H1 (cell line): Measurements from ENCODE around the gene BARHL2. TPM values are rescaled to one million over a fixed set of nuclear protein-coding genes. Genes with fewer than 3 reads are reported as not detected.

Source experiments
- polyA plus RNA-seq, 7 experiments: library from polyadenylated mRNA; depleted of rRNA in 3 of 7; stranded (reverse) in 5 of 7; unstranded in 2 of 7; fragments of >200 nt in 5 of 7; fragments of 200-250 nt in 2 of 7; gene quantifications; 1 replicate in 5 of 7; 2 replicates in 1 of 7; 4 replicates in 1 of 7; pipeline versions ENCODE4 v1.2.1 to v1.2.3, GENCODE V29; 2011 to 2013; ENCODE audit warnings: missing spikeins in 2 of 7, mixed read lengths in 2 of 7
- total RNA-seq: library from RNA; stranded (reverse); fragmentation: NEBNext Ultra II Directional; extraction: Animal tissue kit (Norgen Biotek cat#: 25700); gene quantifications from 2 replicates; pipeline ENCODE4 v1.2.1, GENCODE V29; 2021
- TF ChIP-seq, protein P1 (sequence below): fragments of 300-600 bp; sonication (generic); IDR thresholded peaks from 2 replicates; pipeline ENCODE4 v1.7.1; 2012; ENCODE audit warnings: low read length, moderate library complexity, mild to moderate bottlenecking, inconsistent platforms; ENCODE audit not compliant: insufficient replicate concordance

The BARHL2 gene
- total and polyA plus RNA-seq, 2 of the 8 experiments (the other 6 are each of a cell fraction or from before 2014, with no cell fraction given) = 0.15 TPM; not detected in 1

GRCh38 chr1:90708826-90709225, 8.3 kb downstream of the BARHL2 start (continued):
- TF ChIP-seq, protein P1, sequence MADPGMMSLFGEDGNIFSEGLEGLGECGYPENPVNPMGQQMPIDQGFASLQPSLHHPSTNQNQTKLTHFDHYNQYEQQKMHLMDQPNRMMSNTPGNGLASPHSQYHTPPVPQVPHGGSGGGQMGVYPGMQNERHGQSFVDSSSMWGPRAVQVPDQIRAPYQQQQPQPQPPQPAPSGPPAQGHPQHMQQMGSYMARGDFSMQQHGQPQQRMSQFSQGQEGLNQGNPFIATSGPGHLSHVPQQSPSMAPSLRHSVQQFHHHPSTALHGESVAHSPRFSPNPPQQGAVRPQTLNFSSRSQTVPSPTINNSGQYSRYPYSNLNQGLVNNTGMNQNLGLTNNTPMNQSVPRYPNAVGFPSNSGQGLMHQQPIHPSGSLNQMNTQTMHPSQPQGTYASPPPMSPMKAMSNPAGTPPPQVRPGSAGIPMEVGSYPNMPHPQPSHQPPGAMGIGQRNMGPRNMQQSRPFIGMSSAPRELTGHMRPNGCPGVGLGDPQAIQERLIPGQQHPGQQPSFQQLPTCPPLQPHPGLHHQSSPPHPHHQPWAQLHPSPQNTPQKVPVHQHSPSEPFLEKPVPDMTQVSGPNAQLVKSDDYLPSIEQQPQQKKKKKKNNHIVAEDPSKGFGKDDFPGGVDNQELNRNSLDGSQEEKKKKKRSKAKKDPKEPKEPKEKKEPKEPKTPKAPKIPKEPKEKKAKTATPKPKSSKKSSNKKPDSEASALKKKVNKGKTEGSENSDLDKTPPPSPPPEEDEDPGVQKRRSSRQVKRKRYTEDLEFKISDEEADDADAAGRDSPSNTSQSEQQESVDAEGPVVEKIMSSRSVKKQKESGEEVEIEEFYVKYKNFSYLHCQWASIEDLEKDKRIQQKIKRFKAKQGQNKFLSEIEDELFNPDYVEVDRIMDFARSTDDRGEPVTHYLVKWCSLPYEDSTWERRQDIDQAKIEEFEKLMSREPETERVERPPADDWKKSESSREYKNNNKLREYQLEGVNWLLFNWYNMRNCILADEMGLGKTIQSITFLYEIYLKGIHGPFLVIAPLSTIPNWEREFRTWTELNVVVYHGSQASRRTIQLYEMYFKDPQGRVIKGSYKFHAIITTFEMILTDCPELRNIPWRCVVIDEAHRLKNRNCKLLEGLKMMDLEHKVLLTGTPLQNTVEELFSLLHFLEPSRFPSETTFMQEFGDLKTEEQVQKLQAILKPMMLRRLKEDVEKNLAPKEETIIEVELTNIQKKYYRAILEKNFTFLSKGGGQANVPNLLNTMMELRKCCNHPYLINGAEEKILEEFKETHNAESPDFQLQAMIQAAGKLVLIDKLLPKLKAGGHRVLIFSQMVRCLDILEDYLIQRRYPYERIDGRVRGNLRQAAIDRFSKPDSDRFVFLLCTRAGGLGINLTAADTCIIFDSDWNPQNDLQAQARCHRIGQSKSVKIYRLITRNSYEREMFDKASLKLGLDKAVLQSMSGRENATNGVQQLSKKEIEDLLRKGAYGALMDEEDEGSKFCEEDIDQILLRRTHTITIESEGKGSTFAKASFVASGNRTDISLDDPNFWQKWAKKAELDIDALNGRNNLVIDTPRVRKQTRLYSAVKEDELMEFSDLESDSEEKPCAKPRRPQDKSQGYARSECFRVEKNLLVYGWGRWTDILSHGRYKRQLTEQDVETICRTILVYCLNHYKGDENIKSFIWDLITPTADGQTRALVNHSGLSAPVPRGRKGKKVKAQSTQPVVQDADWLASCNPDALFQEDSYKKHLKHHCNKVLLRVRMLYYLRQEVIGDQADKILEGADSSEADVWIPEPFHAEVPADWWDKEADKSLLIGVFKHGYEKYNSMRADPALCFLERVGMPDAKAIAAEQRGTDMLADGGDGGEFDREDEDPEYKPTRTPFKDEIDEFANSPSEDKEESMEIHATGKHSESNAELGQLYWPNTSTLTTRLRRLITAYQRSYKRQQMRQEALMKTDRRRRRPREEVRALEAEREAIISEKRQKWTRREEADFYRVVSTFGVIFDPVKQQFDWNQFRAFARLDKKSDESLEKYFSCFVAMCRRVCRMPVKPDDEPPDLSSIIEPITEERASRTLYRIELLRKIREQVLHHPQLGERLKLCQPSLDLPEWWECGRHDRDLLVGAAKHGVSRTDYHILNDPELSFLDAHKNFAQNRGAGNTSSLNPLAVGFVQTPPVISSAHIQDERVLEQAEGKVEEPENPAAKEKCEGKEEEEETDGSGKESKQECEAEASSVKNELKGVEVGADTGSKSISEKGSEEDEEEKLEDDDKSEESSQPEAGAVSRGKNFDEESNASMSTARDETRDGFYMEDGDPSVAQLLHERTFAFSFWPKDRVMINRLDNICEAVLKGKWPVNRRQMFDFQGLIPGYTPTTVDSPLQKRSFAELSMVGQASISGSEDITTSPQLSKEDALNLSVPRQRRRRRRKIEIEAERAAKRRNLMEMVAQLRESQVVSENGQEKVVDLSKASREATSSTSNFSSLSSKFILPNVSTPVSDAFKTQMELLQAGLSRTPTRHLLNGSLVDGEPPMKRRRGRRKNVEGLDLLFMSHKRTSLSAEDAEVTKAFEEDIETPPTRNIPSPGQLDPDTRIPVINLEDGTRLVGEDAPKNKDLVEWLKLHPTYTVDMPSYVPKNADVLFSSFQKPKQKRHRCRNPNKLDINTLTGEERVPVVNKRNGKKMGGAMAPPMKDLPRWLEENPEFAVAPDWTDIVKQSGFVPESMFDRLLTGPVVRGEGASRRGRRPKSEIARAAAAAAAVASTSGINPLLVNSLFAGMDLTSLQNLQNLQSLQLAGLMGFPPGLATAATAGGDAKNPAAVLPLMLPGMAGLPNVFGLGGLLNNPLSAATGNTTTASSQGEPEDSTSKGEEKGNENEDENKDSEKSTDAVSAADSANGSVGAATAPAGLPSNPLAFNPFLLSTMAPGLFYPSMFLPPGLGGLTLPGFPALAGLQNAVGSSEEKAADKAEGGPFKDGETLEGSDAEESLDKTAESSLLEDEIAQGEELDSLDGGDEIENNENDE = no peak
